GM12878 (cell line): ENCODE results near the gene SMARCD1. TPM values are rescaled to one million over a fixed set of nuclear protein-coding genes. Genes with fewer than 3 reads are reported as not detected.

Experiments used
- ATAC-seq: fragments of 200-7000 bp; cut with Tn5 transposase; 3 replicates; pipeline ENCODE4 v1.9.1; 2020; ENCODE audit warnings: mild to moderate bottlenecking, moderate library complexity
- BruUV-seq: library from RNA; stranded (reverse); fragments of 400-500 nt; replicated peaks from 2 replicates; lab custom pipeline; 2021; lab: Mats Ljungman, UMichigan
- CTCF ChIA-PET: fragments of 300-600 bp; sonication (Branson Sonifier 250); formaldehyde crosslinking; extraction: SDS; loops from one replicate; lab custom pipeline; 2021; ENCODE audit warnings: inconsistent platforms; lab: Yijun Ruan, JAX
- POLR2A ChIA-PET: fragments of 350-600 bp; formaldehyde crosslinking; extraction: SDS; loops from one replicate; lab custom pipeline; 2021; ENCODE audit warnings: inconsistent platforms; lab: Charles Lee
- RAD21 ChIA-PET: fragments of 300-600 bp; sonication (Branson Sonifier 250); formaldehyde crosslinking; loops from one replicate; lab custom pipeline; 2023; ENCODE audit warnings: antibody characterized with exemption; ENCODE audit not compliant: unreplicated experiment; lab: Charles Lee
- SMC1A ChIA-PET: fragments of 300-600 bp; sonication (Branson Sonifier 250); formaldehyde crosslinking; loops from one replicate; lab custom pipeline; 2023; ENCODE audit not compliant: unreplicated experiment, uncharacterized antibody; lab: Charles Lee
- DNase-seq: peaks from one replicate; pipeline ENCODE4 v3.0.0-alpha.2; 2011; ENCODE audit warnings: low read depth, low spot score
- FAIRE-seq: peaks from 3 replicates; lab custom pipeline; 2011; peaks lifted over from hg19 to GRCh38; lab: Jason Lieb, UNC
- H2AFZ ChIP-seq: 2 replicates; pipeline ENCODE4 v1.6.0; 2011; ENCODE audit warnings: low read depth, low read length, control low read depth; ENCODE audit not compliant: control insufficient read depth
- H3K27ac ChIP-seq: 2 replicates; pipeline ENCODE4 v1.5.1; 2011; ENCODE audit warnings: control low read depth; ENCODE audit not compliant: control insufficient read depth, insufficient read depth
- H3K27me3 ChIP-seq, 2 experiments: replicated peaks in 1 of 2; 2 replicates each; pipeline versions ENCODE4 v1.6.0 to v1.6.1; 2011; ENCODE audit warnings: low read length in 1 of 2; ENCODE audit not compliant: control insufficient read depth in 2 of 2, insufficient read depth in 2 of 2
- H3K36me3 ChIP-seq, 2 experiments: 2 replicates each; pipeline ENCODE4 v1.5.1; 2011; ENCODE audit warnings: low read length in 1 of 2; ENCODE audit not compliant: control insufficient read depth in 2 of 2, insufficient read depth in 2 of 2
- H3K4me1 ChIP-seq: 2 replicates; pipeline ENCODE4 v1.6.1; 2011; ENCODE audit warnings: mild to moderate bottlenecking, low read length, moderate library complexity, mixed read lengths; ENCODE audit not compliant: control insufficient read depth, insufficient read depth
- H3K4me2 ChIP-seq: 2 replicates; pipeline ENCODE4 v1.6.0; 2011; ENCODE audit warnings: control low read depth; ENCODE audit not compliant: control insufficient read depth, insufficient read depth
- H3K4me3 ChIP-seq: fragments of 200-600 bp; sonication (generic); 2 replicates; pipeline ENCODE4 v1.5.1; 2016
- H3K79me2 ChIP-seq: 2 replicates; pipeline ENCODE4 v1.6.0; 2011; ENCODE audit warnings: low read length; ENCODE audit not compliant: control insufficient read depth, insufficient read depth
- H3K9ac ChIP-seq: 2 replicates; pipeline ENCODE4 v1.8.0; 2011; ENCODE audit warnings: low read length, control low read depth, mixed read lengths; ENCODE audit not compliant: control insufficient read depth, insufficient read depth
- H3K9me3 ChIP-seq: replicated peaks from 3 replicates; pipeline ENCODE4 v1.5.1; 2011; ENCODE audit warnings: mild to moderate bottlenecking, low read length; ENCODE audit not compliant: control insufficient read depth, insufficient read depth
- H4K20me1 ChIP-seq: 2 replicates; pipeline ENCODE4 v1.6.0; 2011; ENCODE audit not compliant: control insufficient read depth, insufficient read depth
- BACH1 ChIP-seq: fragments of 450-650 bp; IDR thresholded peaks from 2 replicates; pipeline ENCODE4 v1.6.1; 2017; ENCODE audit warnings: mild to moderate bottlenecking, borderline replicate concordance
- HDAC2 ChIP-seq: fragments of 200-600 bp; sonication (generic); IDR thresholded peaks from 2 replicates; pipeline ENCODE4 v1.6.1; 2017
- KAT2A ChIP-seq: conservative IDR thresholded peaks from 2 replicates; pipeline ENCODE4 v1.6.1; 2011; ENCODE audit warnings: low read depth, low read length; ENCODE audit not compliant: control insufficient read depth
- MXI1 ChIP-seq: fragments of 150-350 bp; IDR thresholded peaks from 2 replicates; pipeline ENCODE4 v1.6.1; 2011; ENCODE audit warnings: low read depth, mild to moderate bottlenecking, inconsistent platforms, low read length, improper control_type of control experiment
- MYC ChIP-seq: IDR thresholded peaks from 2 replicates; pipeline ENCODE4 v1.6.1; 2011; ENCODE audit warnings: mild to moderate bottlenecking, low read length, moderate library complexity, inconsistent platforms; ENCODE audit not compliant: insufficient read depth, insufficient replicate concordance, insufficient read length, severe bottlenecking
- NBN ChIP-seq: fragments of 450-650 bp; IDR thresholded peaks from 2 replicates; pipeline ENCODE4 v1.6.1; 2016
- NR2F1 ChIP-seq: fragments of 450-650 bp; conservative IDR thresholded peaks from 2 replicates; pipeline ENCODE4 v1.6.1; 2017; ENCODE audit warnings: mild to moderate bottlenecking
- RAD21 ChIP-seq: IDR thresholded peaks from 2 replicates; pipeline ENCODE4 v1.6.1; 2011; ENCODE audit warnings: mild to moderate bottlenecking, low read depth, low read length, moderate library complexity; ENCODE audit not compliant: insufficient read depth
- SIN3A ChIP-seq: IDR thresholded peaks from 2 replicates; pipeline ENCODE4 v1.6.1; 2012; ENCODE audit warnings: low read depth, low read length, improper control_type of control experiment
- ZBED1 ChIP-seq: IDR thresholded peaks from 2 replicates; pipeline ENCODE4 v1.6.1; 2016; ENCODE audit warnings: borderline replicate concordance
- WGBS: methylation state at CpG from one replicate; pipeline ENCODE4 v1.1.6; 2016; ENCODE audit warnings: low lambda C conversion rate; ENCODE audit not compliant: insufficient replicate concordance, insufficient coverage; ENCODE audit errors: missing lambda C conversion rate; 5-methylcytosine and 5-hydroxymethylcytosine counted together
- in situ Hi-C: fragments of 300-500 bp; cut with MboI; formaldehyde crosslinking; loops from 9 replicates; pipeline ENCODE4 v1.14.3; 2018; ENCODE audit warnings: mixed read lengths
- intact Hi-C: fragments of 100-400 bp; cut with micrococcal nuclease; formaldehyde crosslinking; loops from one replicate; pipeline ENCODE4 v1.14.2; 2022; ENCODE audit not compliant: unreplicated experiment
- polyA plus RNA-seq, 11 experiments: library from polyadenylated mRNA; depleted of rRNA in 4 of 11; unstranded in 6 of 11; stranded (reverse) in 5 of 11; fragments of >200 nt; fragmentation: Nextera tagmentation in 4 of 11; fragmentation: Illumina TruSeq in 1 of 11; extraction: Ambion mirVana in 4 of 11; extraction: Trizol in 1 of 11; gene quantifications; 1 replicate in 1 of 11; 2 replicates in 10 of 11; pipeline versions ENCODE4 v1.2.1 to v1.2.3, GENCODE V29; 2011 to 2016; ENCODE audit warnings: inconsistent platforms in 2 of 11, missing spikeins in 2 of 11, low read depth in 1 of 11
- total RNA-seq, 4 experiments: library from RNA; depleted of rRNA in 3 of 4; stranded (reverse); fragments of >200 nt in 3 of 4; fragmentation: Illumina TruSeq in 1 of 4; extraction: Trizol in 1 of 4; gene quantifications; 2 replicates each; pipeline versions ENCODE4 v1.2.1 to v1.2.3, GENCODE V29; 2013 to 2021
- TF ChIP-seq, protein P1 (sequence below): fragments of 450-650 bp; IDR thresholded peaks from 2 replicates; pipeline ENCODE4 v1.6.1; 2014; ENCODE audit warnings: mild to moderate bottlenecking

SMARCD1 gene
- total and polyA plus RNA-seq, 10 of the 15 experiments (the other 5 are each of a cell fraction or from before 2014, with no cell fraction given): 1.4 to 92.4 (median 58.9) TPM

DNA sequence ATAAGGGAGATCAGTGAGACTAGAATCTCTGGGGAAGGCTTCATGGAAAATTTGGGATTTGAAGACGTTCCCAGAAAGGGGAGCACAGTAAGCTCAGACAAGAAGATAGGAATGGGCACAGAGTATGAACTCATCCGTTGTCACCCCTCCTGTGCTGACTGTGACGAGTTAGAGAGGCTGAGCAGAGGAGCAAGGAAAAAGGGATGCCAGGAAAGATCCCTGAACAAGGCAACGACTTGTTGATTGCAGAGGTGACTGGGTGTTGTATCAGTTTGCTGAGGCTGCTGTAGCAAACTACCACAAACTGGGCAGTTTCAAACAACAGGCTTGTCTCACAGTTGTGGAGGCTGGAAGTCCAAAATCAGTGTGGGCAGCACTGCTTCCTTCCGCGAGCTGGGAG is 12.8 kb downstream of the SMARCD1 start:
- TF ChIP-seq SIN3A (no peak), HDAC2 (no peak), RAD21 (no peak), KAT2A (no peak), MXI1 (no peak), ZBED1 (no peak), NR2F1 (no peak), MYC (no peak), NBN (no peak), BACH1 (no peak)
- TF ChIP-seq, protein P1, sequence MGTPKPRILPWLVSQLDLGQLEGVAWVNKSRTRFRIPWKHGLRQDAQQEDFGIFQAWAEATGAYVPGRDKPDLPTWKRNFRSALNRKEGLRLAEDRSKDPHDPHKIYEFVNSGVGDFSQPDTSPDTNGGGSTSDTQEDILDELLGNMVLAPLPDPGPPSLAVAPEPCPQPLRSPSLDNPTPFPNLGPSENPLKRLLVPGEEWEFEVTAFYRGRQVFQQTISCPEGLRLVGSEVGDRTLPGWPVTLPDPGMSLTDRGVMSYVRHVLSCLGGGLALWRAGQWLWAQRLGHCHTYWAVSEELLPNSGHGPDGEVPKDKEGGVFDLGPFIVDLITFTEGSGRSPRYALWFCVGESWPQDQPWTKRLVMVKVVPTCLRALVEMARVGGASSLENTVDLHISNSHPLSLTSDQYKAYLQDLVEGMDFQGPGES: no peak
- no peak overlapping the region for H3K9ac ChIP-seq
- no peaks in the 10 kb centered on the region for H3K79me2 ChIP-seq
- H4K20me1 ChIP-seq: no peaks in the 10 kb centered on the region
- intact Hi-C loops (no loop called here), in situ Hi-C loops (no loop called here)
- ChIA-PET RAD21 (no interaction called here), POLR2A (interaction anchor here (1.3 kb wide), 1 partner anchor 12 kb away, joined by 3 read pairs; no protein-coding TSS in a partner anchor), CTCF (interaction anchor here (1.6 to 6.5 kb wide), 2 partner anchors 9 to 13 kb away, joined by 4 to 35 read pairs; partner anchors contain the start of gene COX14), SMC1A (no interaction called here)
- H3K9me3 ChIP-seq: no peaks in the 10 kb centered on the region
- WGBS: 92% methylated on average over 6 of the region's 6 CpGs
- ATAC-seq: no peak
- no peak overlapping the region for H3K4me3 ChIP-seq
- no peak overlapping the region for H2AFZ ChIP-seq
- no peak for FAIRE-seq
- H3K4me2 ChIP-seq: no peak overlapping the region
- no peaks in the 10 kb centered on the region for H3K27me3 ChIP-seq
- H3K36me3 ChIP-seq: peaks cover 28 to 39% of the 10 kb centered on the region in 2 experiments
- H3K4me1 ChIP-seq: no peaks in the 10 kb centered on the region
- BruUV-seq: no TSS peak
- H3K27ac ChIP-seq: no peak overlapping the region
- DNase-seq: no peak
